Activated gamma-delta T cell treated with anti-CD3 and anti-CD28 coated beads, Interleukin-2, amount 50 U/mL, for 16 hours (primary cell): Measurements from ENCODE around the gene GABRD.

Source experiments
- DNase-seq: peaks from one replicate; pipeline ENCODE4 v3.0.0-alpha.2; 2020; ENCODE audit warnings: low read depth

Gene GABRD

GRCh38 chr1:2053784-2054376 lies 34.7 kb downstream of the GABRD start:
- DNase-seq, result no peak

- DNase-seq, result no peak
Observed at GRCh38 chr1:2054560-2054959, 35.4 kb downstream of the GABRD start.

DNA sequence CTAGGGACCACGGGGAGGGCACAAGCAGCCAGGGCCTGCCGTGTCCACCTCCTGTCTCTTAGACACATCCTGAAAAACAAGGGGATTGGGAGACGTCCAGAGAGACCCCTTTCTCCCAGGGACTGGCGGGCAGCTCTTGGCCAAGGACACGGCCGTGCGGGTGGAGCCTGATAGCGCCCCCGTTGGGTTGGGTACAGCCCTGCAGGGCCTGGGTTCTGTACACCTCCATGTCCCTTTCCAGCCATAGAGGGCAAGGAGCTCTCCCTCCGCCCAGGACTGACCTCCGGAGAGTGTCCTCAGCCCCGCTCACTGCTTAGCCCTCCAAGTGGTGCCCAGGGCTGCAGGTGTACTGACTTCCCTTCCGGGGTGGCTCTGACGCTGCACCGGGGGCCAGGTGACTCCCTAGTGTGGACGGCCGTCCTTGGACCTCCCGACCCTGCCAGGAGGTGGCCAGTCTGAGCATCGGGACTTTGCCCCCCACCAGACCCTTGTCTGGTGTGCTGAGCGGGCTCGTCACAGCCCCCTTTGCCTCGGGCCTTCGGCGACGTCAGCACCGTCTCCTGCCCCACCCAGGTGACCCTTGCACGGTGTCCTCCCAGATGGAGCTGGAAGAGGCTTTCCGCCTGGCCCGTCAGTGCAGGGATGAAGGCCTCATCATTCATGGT lies 36.9 kb downstream of the GABRD start:
- DNase-seq, result no peak

GRCh38 chr1:2056955-2057590 lies 37.9 kb downstream of the GABRD start:
- DNase-seq, result no peak

GRCh38 chr1:2059290-2059953 lies 40.3 kb downstream of the GABRD start:
- DNase-seq, result no peak

DNA sequence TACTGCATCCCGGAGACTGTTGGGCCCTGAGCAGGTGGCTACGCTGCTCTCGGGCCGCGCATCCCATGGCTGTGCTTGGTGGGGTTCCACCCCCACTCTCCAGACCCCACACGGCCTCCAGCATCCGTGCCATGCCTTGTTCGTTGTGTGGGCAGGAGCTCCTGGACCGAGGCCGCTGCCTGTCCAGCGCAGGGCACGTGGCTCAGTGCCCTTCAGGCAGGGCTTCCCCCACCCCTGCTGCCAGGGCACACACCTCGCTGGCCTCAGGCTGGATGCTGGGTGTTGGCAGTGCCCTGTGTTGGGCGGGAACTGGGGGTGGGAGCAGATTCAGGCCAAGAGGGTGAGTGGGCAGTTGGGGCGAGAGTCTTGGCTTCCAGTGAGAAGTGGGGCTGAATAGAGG lies 40.9 kb downstream of the GABRD start:
- no peak for DNase-seq

DNA sequence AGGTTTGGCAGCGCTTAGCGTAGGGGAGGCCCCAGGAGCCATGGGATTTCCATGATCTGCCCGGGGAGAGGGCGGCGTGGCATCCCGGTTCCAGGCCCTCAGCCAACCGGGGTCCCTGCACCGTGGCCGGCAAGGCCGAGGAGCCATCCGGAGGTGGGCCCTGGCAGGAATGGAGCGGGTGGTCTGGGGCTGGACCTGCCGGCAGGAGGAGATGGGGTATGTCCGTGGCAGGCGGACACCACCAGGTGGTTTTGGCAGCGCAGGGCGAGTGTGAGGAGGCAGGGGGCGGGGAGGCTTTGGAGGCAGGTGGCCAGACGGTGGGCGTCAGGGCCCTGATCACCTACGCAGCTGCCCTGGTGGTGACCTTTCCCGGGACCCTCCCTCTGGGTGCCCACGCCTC lies 41.4 kb downstream of the GABRD start:
- DNase-seq, result no peak

- no peak for DNase-seq
Observed at GRCh38 chr1:2061065-2061778, 42.1 kb downstream of the GABRD start.

GRCh38 chr1:2065699-2066098 lies 46.6 kb downstream of the GABRD start:
- no peak for DNase-seq

GRCh38 chr1:2067393-2067792 lies 48.2 kb downstream of the GABRD start:
- DNase-seq, result no peak

DNA sequence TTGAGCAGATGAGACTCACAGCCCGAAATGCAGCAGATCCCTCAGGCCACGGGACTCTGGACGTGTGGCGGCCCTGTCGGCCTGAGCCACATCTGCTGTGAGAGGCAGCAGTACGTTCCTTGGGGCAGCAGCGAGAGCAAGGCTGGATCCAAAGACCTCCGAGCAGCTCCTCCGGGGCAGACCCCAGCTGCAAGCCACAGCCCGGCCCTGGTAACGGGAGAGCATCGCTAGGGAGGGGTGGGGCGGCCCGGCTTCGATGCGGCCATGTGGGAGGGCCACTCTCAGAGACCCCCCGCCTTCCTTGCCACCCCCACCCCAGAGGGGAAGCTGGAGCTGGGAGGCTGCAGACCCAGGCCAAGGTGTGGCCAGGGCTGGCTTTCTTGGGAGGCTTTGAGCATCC lies 48.8 kb downstream of the GABRD start:
- DNase-seq, result no peak

DNA sequence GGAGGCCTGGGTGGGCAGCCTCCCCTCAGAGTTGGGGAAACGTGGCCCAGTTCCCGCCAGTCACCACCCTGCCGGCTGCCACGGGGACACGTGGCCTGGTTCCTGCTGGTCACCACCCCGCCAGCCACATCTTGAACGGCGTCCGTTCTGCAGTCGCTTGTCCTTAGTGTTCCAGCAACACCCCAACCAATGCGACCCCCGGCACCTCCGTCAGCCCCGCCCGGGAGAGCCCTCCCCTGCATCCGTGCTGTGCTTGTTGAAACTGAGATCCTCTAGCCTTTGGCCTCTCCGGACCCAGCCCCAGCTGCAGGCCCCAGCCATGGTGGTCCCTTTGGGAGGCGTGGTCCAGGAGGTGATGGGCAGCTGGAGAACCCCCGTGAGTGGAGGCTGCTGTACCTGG lies 49.8 kb downstream of the GABRD start:
- DNase-seq, result no peak

GRCh38 chr1:2070016-2070415 lies 50.9 kb downstream of the GABRD start:
- DNase-seq, result no peak

DNA sequence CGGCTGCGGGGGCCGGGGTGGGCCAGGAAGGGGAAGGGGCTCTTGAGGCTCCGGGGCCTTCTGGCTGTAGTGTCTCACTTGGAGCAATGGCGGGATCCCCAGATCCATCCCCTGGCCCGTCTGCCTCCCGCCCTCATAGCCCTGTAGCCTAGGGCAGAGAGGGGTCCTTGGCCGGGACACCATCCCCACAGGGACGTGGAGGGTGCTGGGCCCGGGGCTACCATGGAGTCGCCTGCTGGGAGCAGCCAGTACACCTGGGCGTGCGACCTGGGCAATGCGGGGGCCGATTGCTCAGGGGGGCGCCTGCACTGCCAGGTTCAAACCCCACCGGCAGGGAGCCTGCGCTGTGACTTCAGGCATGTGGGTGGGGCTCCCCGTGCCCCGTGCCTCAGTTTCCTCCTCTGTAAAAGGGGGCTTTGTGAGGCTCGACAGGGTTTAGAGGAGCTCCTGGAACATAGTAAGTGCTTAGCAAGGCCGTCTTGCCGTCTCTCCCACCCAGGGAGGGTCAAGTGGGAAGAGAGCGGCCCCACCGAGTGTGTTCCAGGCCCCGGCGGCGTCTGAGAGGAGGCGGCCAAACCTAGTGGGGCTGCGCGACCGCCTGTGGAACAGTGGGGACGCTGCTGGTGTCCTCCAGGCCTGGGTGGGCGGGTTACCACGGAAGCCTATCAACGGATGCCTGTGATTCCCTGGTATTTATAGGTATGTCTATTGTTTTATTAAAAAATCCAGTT lies 51.8 kb downstream of the GABRD start:
- no peak for DNase-seq

- DNase-seq, result no peak
Observed at GRCh38 chr1:2072109-2072806, 53.1 kb downstream of the GABRD start.

GRCh38 chr1:2072891-2073290 lies 53.7 kb downstream of the GABRD start:
- DNase-seq, result no peak

DNA sequence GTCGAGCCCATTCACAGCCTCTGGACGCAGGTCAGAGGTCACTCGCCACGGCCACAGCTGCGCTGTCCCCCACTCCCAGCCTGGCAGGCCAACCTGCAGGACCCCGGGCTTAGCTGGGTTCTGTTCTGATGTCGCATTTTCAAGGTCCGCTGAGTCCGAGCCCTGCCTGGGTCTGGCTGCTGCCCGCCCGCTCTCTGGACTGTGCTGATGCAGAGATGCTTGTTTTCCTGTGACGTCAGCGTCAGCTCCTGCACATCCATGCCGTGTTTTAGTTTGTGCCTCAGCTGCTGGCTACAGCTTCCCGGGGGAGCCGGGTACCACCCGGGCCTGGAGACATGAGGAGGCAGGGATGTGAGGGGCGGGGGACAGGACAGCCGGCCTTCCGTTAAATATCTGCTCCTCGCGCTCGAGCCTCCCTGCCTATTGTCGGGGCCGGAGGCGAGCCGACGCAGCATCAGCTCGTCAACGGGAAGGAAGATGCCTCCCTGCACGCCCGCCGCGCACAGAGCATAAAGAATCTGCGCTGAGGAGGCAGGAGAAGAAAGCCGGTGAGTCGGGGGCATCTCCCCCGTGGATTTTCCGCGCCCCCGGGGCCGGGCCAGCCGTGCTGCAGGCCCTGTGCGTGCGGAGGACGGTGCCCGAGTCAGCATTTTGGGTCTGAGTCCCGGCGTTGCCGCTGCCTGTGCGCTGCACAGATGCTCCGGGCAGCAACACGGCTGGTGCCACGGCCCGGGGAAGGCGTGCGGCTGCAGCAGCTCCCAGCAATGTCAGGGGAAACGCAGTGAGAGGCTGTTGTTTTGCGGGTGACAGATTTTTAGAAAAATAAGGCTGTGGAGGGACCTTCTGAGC lies 54.5 kb downstream of the GABRD start:
- DNase-seq, result no peak

DNA sequence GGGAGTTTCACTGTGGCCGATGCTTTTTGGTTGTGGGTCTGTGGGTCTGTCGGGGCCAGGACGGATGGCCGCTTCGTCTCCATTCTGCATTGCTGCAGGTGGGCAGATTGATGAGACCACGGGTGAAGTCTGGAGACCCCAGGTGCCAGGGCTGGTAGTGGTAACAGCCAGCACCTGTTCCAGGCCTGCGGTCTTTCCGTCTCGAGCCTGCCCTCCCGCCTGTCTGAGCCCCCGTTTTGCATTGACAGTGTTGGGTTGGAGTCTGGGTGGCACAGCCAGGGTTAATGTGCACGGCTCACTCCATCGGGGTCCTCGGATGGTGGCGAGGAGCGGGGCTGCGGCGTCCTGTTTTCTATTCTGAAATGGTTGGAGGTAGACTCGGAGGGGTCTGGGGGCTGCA lies 55.3 kb downstream of the GABRD start:
- no peak for DNase-seq

- no peak for DNase-seq
Observed at GRCh38 chr1:2074944-2075740, 56.0 kb downstream of the GABRD start.
